GM23338 (cell line): Measurements from ENCODE around the gene LRRFIP2. TPM values are rescaled to one million over a fixed set of nuclear protein-coding genes. Genes with fewer than 3 reads are reported as not detected.

ENCODE experiments used
- ATAC-seq: fragments of 200-7000 bp; cut with Tn5 transposase; 3 replicates; pipeline ENCODE4 v1.9.1; 2020
- DNase-seq: peaks from one replicate; pipeline ENCODE4 v3.0.0-alpha.2; 2015; ENCODE audit warnings: low spot score
- H2AFZ ChIP-seq: fragments of 200-600 bp; sonication (generic); 2 replicates; pipeline ENCODE4 v1.8.0; 2016; ENCODE audit warnings: antibody characterized with exemption, mild to moderate bottlenecking, moderate library complexity
- H3F3A ChIP-seq: fragments of 200-600 bp; sonication (generic); replicated peaks from 2 replicates; pipeline ENCODE4 v1.8.0; 2017; ENCODE audit warnings: antibody characterized with exemption, mixed run types, low read depth
- H3K27ac ChIP-seq: fragments of 200-600 bp; sonication (generic); 2 replicates; pipeline ENCODE4 v1.6.1; 2016; ENCODE audit warnings: low read depth
- H3K27me3 ChIP-seq: fragments of 200-600 bp; sonication (generic); 2 replicates; pipeline ENCODE4 v1.8.0; 2016; ENCODE audit warnings: mild to moderate bottlenecking, mixed run types, moderate library complexity; ENCODE audit not compliant: insufficient read depth
- H3K36me3 ChIP-seq: fragments of 200-600 bp; sonication (generic); 2 replicates; pipeline ENCODE4 v1.8.0; 2016; ENCODE audit warnings: mild to moderate bottlenecking; ENCODE audit not compliant: insufficient read depth
- H3K4me1 ChIP-seq: fragments of 200-600 bp; sonication (generic); 2 replicates; pipeline ENCODE4 v1.8.0; 2016; ENCODE audit warnings: mild to moderate bottlenecking, moderate library complexity; ENCODE audit not compliant: insufficient read depth
- H3K4me2 ChIP-seq: fragments of 200-600 bp; sonication (generic); 2 replicates; pipeline ENCODE4 v1.7.1; 2017; ENCODE audit warnings: mixed run types
- H3K4me3 ChIP-seq: fragments of 200-600 bp; sonication (generic); 2 replicates; pipeline ENCODE4 v1.6.1; 2016; ENCODE audit warnings: mixed run types
- H3K79me2 ChIP-seq: fragments of 200-600 bp; sonication (generic); replicated peaks from 2 replicates; pipeline ENCODE4 v1.8.0; 2017; ENCODE audit warnings: mild to moderate bottlenecking; ENCODE audit not compliant: insufficient read depth
- H3K9me2 ChIP-seq: fragments of 200-600 bp; sonication (generic); 2 replicates; pipeline ENCODE4 v1.8.0; 2017; ENCODE audit not compliant: insufficient read depth
- H4K20me1 ChIP-seq: fragments of 200-600 bp; sonication (generic); replicated peaks from 2 replicates; pipeline ENCODE4 v1.8.0; 2017; ENCODE audit warnings: mild to moderate bottlenecking; ENCODE audit not compliant: insufficient read depth
- H3K27ac Mint-ChIP-seq: 2 replicates; pipeline ENCODE4 v1.8.0; 2020; ENCODE audit warnings: inconsistent platforms, mild to moderate bottlenecking, moderate library complexity, mixed read lengths
- H3K27me3 Mint-ChIP-seq: 3 replicates; pipeline ENCODE4 v1.8.0; 2022; ENCODE audit warnings: low read depth, mild to moderate bottlenecking, moderate library complexity, mixed read lengths, inconsistent platforms; ENCODE audit not compliant: insufficient read depth, poor library complexity
- H3K36me3 Mint-ChIP-seq: 3 replicates; pipeline ENCODE4 v1.8.0; 2021; ENCODE audit warnings: low read depth, mild to moderate bottlenecking, inconsistent platforms, moderate library complexity, mixed read lengths
- H3K4me1 Mint-ChIP-seq: 3 replicates; pipeline ENCODE4 v1.8.0; 2020; ENCODE audit warnings: mild to moderate bottlenecking, inconsistent platforms, mixed read lengths
- H3K4me3 Mint-ChIP-seq: 3 replicates; pipeline ENCODE4 v1.8.0; 2021; ENCODE audit warnings: moderate library complexity, mild to moderate bottlenecking, inconsistent platforms, mixed read lengths
- H3K9me3 Mint-ChIP-seq: 3 replicates; pipeline ENCODE4 v1.8.0; 2020; ENCODE audit warnings: moderate library complexity, mild to moderate bottlenecking, inconsistent platforms, mixed read lengths
- CREB1 ChIP-seq: fragments of 250-450 bp; sonication (Bioruptor Pico); IDR thresholded peaks from 2 replicates; pipeline ENCODE4 v1.5.0; 2020; ENCODE audit warnings: low read depth, mild to moderate bottlenecking, moderate library complexity
- EZH2 ChIP-seq: fragments of 200-600 bp; sonication (generic); IDR thresholded peaks from one replicate; pipeline ENCODE4 v1.8.0; 2017; ENCODE audit warnings: antibody characterized with exemption, mild to moderate bottlenecking, low read depth; ENCODE audit not compliant: unreplicated experiment
- EZH2phosphoT487 ChIP-seq: fragments of 200-600 bp; sonication (generic); IDR thresholded peaks from one replicate; pipeline ENCODE4 v1.8.1; 2018; ENCODE audit warnings: antibody characterized with exemption; ENCODE audit not compliant: unreplicated experiment
- JUNB ChIP-seq: IDR thresholded peaks from one replicate; pipeline ENCODE4 v1.6.1; 2016; ENCODE audit warnings: antibody characterized with exemption; ENCODE audit not compliant: unreplicated experiment
- NANOG ChIP-seq: IDR thresholded peaks from 2 replicates; pipeline ENCODE4 v1.6.1; 2016; ENCODE audit warnings: antibody characterized with exemption, borderline replicate concordance
- POLR2AphosphoS5 ChIP-seq: IDR thresholded peaks from 2 replicates; pipeline ENCODE4 v1.6.1; 2016; ENCODE audit warnings: antibody characterized with exemption, low read depth
- STAT1 ChIP-seq: IDR thresholded peaks from one replicate; pipeline ENCODE4 v1.6.1; 2016; ENCODE audit warnings: antibody characterized with exemption; ENCODE audit not compliant: unreplicated experiment
- ZNF114 ChIP-seq: fragments of 250-450 bp; sonication (Bioruptor Pico); IDR thresholded peaks from 2 replicates; pipeline ENCODE4 v1.5.0; 2020; ENCODE audit warnings: mild to moderate bottlenecking, moderate library complexity
- ZNF331 ChIP-seq: fragments of 250-450 bp; sonication (Bioruptor Pico); IDR thresholded peaks from 2 replicates; pipeline ENCODE4 v1.5.0; 2020; ENCODE audit warnings: low read depth, mild to moderate bottlenecking, moderate library complexity
- polyA plus RNA-seq: library from polyadenylated mRNA; unstranded; fragments of >200 nt; fragmentation: Nextera tagmentation; extraction: Ambion mirVana; gene quantifications from 2 replicates; pipeline ENCODE4 v1.2.1, GENCODE V29; 2016
- total RNA-seq: library from RNA; depleted of rRNA; stranded (reverse); fragments of >200 nt; shearing (Covaris generic); gene quantifications from 2 replicates; pipeline ENCODE4 v1.2.3, GENCODE V29; 2014
- TF ChIP-seq, protein P1 (sequence below): IDR thresholded peaks from 2 replicates; pipeline ENCODE4 v1.6.1; 2016; ENCODE audit warnings: antibody characterized with exemption
- TF ChIP-seq, protein P2 (sequence below): IDR thresholded peaks from one replicate; pipeline ENCODE4 v1.6.1; 2018; ENCODE audit warnings: antibody characterized with exemption; ENCODE audit not compliant: unreplicated experiment
- TF ChIP-seq, protein P3 (sequence below): fragments of 250-450 bp; sonication (Bioruptor Pico); IDR thresholded peaks from 2 replicates; pipeline ENCODE4 v1.5.0; 2020; ENCODE audit warnings: mild to moderate bottlenecking, moderate library complexity
- TF ChIP-seq, protein P4 (sequence below), 2 experiments: fragments of 200-600 bp in 1 of 2; sonication (generic) in 1 of 2; conservative IDR thresholded peaks; 2 replicates each; pipeline versions ENCODE4 v1.5.1 to v1.6.1; 2016 to 2017; ENCODE audit warnings: antibody characterized with exemption in 2 of 2, low read depth in 2 of 2, mild to moderate bottlenecking in 2 of 2, moderate library complexity in 1 of 2

LRRFIP2 gene
- total and polyA plus RNA-seq, 2 experiments from 2014 or later: 20.3 to 29.0 TPM

DNA sequence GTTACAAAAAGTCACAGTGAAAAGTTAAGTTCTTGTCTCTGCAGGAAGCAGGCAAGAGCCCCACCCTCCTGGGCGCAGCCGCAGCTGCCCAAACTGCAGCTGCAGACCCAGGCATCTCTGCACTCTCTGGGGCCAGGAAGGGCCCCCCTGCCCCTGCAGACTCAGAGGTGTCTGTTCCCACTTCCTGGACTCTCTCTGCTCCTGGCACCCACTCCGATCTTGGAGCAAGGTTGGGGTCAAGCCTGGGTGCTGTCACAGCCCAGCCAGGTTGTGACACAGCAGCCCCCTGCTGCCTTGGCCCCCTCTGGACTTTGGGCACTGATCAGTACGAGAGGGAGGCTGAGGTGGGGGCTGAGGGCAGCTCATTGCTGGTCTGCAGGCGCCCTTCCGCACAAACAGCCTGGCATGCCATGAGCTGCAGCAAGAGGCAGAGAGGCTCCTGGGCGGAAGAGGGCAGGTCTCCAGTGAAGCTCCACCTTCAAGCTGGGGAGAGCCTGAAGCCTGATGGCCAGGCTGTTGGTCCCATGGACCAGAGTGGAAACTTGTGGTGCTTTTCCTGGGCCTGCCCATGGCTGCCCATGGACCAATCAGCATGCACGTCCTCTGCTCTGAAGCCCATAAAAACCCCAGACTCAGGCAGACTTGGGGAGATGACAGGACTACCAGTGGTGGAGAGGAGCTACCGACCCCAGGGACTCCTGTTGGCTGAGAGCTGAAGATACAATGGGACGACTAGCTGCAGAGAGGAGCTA lies 42.9 kb upstream of the LRRFIP2 start:
- Mint-ChIP-seq H3K27ac (no peak overlapping the region), H3K4me3 (no peak overlapping the region), H3K9me3 (peaks cover 17% of the 10 kb centered on the region), H3K36me3 (no peaks in the 10 kb centered on the region; the same call in 2 of the 3 replicates), H3K4me1 (no peaks in the 10 kb centered on the region), H3K27me3 (peaks cover 7% of the 10 kb centered on the region)
- ATAC-seq: no peak
- H4K20me1 ChIP-seq: no peaks in the 10 kb centered on the region
- H3K4me1 ChIP-seq: no peaks in the 10 kb centered on the region
- H3K27me3 ChIP-seq: no peaks in the 10 kb centered on the region
- no peaks in the 10 kb centered on the region for H3K79me2 ChIP-seq
- H2AFZ ChIP-seq: no peak overlapping the region
- H3K9me2 ChIP-seq: no peaks in the 10 kb centered on the region
- TF ChIP-seq, protein P1, sequence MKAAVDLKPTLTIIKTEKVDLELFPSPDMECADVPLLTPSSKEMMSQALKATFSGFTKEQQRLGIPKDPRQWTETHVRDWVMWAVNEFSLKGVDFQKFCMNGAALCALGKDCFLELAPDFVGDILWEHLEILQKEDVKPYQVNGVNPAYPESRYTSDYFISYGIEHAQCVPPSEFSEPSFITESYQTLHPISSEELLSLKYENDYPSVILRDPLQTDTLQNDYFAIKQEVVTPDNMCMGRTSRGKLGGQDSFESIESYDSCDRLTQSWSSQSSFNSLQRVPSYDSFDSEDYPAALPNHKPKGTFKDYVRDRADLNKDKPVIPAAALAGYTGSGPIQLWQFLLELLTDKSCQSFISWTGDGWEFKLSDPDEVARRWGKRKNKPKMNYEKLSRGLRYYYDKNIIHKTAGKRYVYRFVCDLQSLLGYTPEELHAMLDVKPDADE: no peak
- TF ChIP-seq EZH2 (no peak), NANOG (no peak), ZNF331 (CRISPR knock-in tag) (no peak), POLR2AphosphoS5 (no peak), CREB1 (CRISPR knock-in tag) (no peak), STAT1 (no peak), JUNB (no peak), ZNF114 (no peak), EZH2phosphoT487 (no peak)
- TF ChIP-seq, protein P2, sequence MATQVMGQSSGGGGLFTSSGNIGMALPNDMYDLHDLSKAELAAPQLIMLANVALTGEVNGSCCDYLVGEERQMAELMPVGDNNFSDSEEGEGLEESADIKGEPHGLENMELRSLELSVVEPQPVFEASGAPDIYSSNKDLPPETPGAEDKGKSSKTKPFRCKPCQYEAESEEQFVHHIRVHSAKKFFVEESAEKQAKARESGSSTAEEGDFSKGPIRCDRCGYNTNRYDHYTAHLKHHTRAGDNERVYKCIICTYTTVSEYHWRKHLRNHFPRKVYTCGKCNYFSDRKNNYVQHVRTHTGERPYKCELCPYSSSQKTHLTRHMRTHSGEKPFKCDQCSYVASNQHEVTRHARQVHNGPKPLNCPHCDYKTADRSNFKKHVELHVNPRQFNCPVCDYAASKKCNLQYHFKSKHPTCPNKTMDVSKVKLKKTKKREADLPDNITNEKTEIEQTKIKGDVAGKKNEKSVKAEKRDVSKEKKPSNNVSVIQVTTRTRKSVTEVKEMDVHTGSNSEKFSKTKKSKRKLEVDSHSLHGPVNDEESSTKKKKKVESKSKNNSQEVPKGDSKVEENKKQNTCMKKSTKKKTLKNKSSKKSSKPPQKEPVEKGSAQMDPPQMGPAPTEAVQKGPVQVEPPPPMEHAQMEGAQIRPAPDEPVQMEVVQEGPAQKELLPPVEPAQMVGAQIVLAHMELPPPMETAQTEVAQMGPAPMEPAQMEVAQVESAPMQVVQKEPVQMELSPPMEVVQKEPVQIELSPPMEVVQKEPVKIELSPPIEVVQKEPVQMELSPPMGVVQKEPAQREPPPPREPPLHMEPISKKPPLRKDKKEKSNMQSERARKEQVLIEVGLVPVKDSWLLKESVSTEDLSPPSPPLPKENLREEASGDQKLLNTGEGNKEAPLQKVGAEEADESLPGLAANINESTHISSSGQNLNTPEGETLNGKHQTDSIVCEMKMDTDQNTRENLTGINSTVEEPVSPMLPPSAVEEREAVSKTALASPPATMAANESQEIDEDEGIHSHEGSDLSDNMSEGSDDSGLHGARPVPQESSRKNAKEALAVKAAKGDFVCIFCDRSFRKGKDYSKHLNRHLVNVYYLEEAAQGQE: no peak
- TF ChIP-seq, protein P3, sequence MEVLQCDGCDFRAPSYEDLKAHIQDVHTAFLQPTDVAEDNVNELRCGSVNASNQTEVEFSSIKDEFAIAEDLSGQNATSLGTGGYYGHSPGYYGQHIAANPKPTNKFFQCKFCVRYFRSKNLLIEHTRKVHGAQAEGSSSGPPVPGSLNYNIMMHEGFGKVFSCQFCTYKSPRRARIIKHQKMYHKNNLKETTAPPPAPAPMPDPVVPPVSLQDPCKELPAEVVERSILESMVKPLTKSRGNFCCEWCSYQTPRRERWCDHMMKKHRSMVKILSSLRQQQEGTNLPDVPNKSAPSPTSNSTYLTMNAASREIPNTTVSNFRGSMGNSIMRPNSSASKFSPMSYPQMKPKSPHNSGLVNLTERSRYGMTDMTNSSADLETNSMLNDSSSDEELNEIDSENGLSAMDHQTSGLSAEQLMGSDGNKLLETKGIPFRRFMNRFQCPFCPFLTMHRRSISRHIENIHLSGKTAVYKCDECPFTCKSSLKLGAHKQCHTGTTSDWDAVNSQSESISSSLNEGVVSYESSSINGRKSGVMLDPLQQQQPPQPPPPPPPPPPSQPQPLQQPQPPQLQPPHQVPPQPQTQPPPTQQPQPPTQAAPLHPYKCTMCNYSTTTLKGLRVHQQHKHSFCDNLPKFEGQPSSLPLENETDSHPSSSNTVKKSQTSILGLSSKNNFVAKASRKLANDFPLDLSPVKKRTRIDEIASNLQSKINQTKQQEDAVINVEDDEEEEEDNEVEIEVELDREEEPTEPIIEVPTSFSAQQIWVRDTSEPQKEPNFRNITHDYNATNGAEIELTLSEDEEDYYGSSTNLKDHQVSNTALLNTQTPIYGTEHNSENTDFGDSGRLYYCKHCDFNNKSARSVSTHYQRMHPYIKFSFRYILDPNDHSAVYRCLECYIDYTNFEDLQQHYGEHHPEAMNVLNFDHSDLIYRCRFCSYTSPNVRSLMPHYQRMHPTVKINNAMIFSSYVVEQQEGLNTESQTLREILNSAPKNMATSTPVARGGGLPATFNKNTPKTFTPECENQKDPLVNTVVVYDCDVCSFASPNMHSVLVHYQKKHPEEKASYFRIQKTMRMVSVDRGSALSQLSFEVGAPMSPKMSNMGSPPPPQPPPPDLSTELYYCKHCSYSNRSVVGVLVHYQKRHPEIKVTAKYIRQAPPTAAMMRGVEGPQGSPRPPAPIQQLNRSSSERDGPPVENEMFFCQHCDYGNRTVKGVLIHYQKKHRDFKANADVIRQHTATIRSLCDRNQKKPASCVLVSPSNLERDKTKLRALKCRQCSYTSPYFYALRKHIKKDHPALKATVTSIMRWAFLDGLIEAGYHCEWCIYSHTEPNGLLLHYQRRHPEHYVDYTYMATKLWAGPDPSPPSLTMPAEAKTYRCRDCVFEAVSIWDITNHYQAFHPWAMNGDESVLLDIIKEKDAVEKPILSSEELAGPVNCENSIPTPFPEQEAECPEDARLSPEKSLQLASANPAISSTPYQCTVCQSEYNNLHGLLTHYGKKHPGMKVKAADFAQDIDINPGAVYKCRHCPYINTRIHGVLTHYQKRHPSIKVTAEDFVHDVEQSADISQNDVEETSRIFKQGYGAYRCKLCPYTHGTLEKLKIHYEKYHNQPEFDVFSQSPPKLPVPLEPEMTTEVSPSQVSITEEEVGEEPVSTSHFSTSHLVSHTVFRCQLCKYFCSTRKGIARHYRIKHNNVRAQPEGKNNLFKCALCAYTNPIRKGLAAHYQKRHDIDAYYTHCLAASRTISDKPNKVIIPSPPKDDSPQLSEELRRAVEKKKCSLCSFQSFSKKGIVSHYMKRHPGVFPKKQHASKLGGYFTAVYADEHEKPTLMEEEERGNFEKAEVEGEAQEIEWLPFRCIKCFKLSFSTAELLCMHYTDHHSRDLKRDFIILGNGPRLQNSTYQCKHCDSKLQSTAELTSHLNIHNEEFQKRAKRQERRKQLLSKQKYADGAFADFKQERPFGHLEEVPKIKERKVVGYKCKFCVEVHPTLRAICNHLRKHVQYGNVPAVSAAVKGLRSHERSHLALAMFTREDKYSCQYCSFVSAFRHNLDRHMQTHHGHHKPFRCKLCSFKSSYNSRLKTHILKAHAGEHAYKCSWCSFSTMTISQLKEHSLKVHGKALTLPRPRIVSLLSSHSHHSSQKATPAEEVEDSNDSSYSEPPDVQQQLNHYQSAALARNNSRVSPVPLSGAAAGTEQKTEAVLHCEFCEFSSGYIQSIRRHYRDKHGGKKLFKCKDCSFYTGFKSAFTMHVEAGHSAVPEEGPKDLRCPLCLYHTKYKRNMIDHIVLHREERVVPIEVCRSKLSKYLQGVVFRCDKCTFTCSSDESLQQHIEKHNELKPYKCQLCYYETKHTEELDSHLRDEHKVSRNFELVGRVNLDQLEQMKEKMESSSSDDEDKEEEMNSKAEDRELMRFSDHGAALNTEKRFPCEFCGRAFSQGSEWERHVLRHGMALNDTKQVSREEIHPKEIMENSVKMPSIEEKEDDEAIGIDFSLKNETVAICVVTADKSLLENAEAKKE: no peak
- TF ChIP-seq, protein P4, sequence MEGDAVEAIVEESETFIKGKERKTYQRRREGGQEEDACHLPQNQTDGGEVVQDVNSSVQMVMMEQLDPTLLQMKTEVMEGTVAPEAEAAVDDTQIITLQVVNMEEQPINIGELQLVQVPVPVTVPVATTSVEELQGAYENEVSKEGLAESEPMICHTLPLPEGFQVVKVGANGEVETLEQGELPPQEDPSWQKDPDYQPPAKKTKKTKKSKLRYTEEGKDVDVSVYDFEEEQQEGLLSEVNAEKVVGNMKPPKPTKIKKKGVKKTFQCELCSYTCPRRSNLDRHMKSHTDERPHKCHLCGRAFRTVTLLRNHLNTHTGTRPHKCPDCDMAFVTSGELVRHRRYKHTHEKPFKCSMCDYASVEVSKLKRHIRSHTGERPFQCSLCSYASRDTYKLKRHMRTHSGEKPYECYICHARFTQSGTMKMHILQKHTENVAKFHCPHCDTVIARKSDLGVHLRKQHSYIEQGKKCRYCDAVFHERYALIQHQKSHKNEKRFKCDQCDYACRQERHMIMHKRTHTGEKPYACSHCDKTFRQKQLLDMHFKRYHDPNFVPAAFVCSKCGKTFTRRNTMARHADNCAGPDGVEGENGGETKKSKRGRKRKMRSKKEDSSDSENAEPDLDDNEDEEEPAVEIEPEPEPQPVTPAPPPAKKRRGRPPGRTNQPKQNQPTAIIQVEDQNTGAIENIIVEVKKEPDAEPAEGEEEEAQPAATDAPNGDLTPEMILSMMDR (conservative IDR thresholded peaks at IDR 0.05; ENCODE audit: low read depth in 2 of 2): no peak
- DNase-seq: no peak
- H3K4me2 ChIP-seq: no peak overlapping the region
- no peak overlapping the region for H3K4me3 ChIP-seq
- no peak overlapping the region for H3K27ac ChIP-seq
- H3F3A ChIP-seq: no peaks in the 10 kb centered on the region
- H3K36me3 ChIP-seq: no peaks in the 10 kb centered on the region
